DND-41 (cell line): ENCODE measurements around the gene RGR.

Experiments
- ATAC-seq: fragments of 200-7000 bp; cut with Tn5 transposase; 3 replicates; pipeline ENCODE4 v1.9.1; 2021; ENCODE audit warnings: low read depth; ENCODE audit not compliant: insufficient read depth
- DNase-seq: peaks from one replicate; pipeline ENCODE4 v3.0.0-alpha.2; 2020
- H2AFZ ChIP-seq: 2 replicates; pipeline ENCODE4 v1.6.0; 2012; ENCODE audit warnings: low read depth, low read length
- H3K27ac ChIP-seq: 2 replicates; pipeline ENCODE4 v1.5.1; 2012; ENCODE audit warnings: low read length, inconsistent platforms
- H3K27me3 ChIP-seq: fragments of 200-600 bp; sonication (generic); 2 replicates; pipeline ENCODE4 v1.6.0; 2012; ENCODE audit warnings: low read length, mild to moderate bottlenecking, inconsistent platforms; ENCODE audit not compliant: insufficient read depth, poor library complexity
- H3K36me3 ChIP-seq: 2 replicates; pipeline ENCODE4 v1.5.1; 2012; ENCODE audit warnings: low read length, inconsistent platforms; ENCODE audit not compliant: insufficient read depth
- H3K4me1 ChIP-seq: 2 replicates; pipeline ENCODE4 v1.5.1; 2012; ENCODE audit warnings: mild to moderate bottlenecking, low read length; ENCODE audit not compliant: insufficient read depth
- H3K4me2 ChIP-seq: 2 replicates; pipeline ENCODE4 v1.6.0; 2012; ENCODE audit warnings: mild to moderate bottlenecking, moderate library complexity, low read length, inconsistent platforms; ENCODE audit not compliant: insufficient read depth
- H3K4me3 ChIP-seq, 2 experiments: fragments of 200-600 bp in 1 of 2; shearing (Covaris generic) in 1 of 2; 2 replicates each; pipeline ENCODE4 v1.5.1; 2012 to 2016; ENCODE audit warnings: inconsistent platforms in 2 of 2, low read length in 2 of 2, mild to moderate bottlenecking in 2 of 2, low read depth in 1 of 2, moderate library complexity in 1 of 2
- H3K79me2 ChIP-seq: 2 replicates; pipeline ENCODE4 v1.6.0; 2012; ENCODE audit warnings: low read length, inconsistent platforms; ENCODE audit not compliant: insufficient read depth
- H3K9ac ChIP-seq: 2 replicates; pipeline ENCODE4 v1.6.0; 2012; ENCODE audit warnings: low read depth, mild to moderate bottlenecking, inconsistent platforms, low read length, moderate library complexity
- H3K9me3 ChIP-seq: 2 replicates; pipeline ENCODE4 v1.5.1; 2012; ENCODE audit warnings: low read length, moderate library complexity, mild to moderate bottlenecking, inconsistent platforms; ENCODE audit not compliant: insufficient read depth, severe bottlenecking
- H4K20me1 ChIP-seq: 2 replicates; pipeline ENCODE4 v1.6.0; 2012; ENCODE audit warnings: low read length; ENCODE audit not compliant: insufficient read depth
- CTCF ChIP-seq: IDR thresholded peaks from 2 replicates; pipeline ENCODE4 v1.5.1; 2012; ENCODE audit warnings: borderline replicate concordance, low read length, moderate library complexity, mild to moderate bottlenecking; ENCODE audit not compliant: poor library complexity, severe bottlenecking; ENCODE audit errors: extremely low read depth
- EZH2 ChIP-seq: IDR thresholded peaks from 3 replicates; pipeline ENCODE4 v1.6.1; 2012; ENCODE audit warnings: borderline replicate concordance, low read depth, mild to moderate bottlenecking, moderate library complexity, low read length, inconsistent platforms; ENCODE audit not compliant: severe bottlenecking

The RGR gene

DNA sequence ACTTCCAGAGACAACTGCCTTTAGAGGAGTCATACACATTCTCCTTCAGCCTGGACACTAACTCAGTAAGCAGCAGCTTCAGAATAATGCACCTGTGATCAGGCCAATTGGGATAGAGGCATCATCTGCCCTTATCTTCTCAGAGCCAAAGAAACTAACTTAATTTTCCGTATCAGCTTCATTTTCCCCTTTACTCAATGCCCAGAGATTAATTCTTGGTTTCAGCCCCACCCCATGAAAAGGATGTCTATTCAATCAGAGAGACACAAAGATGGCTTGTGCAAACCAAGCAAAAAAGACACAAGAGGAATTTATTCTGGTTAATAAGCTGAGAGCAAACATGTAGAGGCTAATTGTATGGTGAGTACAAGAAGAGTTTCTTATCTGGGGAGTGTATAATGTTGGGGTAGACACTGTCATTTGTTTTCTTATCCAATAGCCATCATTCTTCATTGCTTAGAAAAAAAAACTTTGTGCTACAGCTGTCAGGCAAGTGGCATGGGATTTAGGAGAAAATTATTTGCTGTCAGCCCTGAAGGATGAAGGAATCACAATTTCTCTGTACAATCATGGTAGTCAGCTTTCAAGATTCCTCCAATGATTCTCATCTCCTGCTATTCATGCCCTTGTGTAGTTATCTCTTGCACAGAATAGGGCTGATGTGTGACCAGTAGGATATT is 44.8 kb downstream of the RGR start:
- Histone ChIP-seq H3K4me1 (peaks cover 17% of the 10 kb centered on the region), H3K4me3 (no peak overlapping the region), H3K27me3 (no peaks in the 10 kb centered on the region), H3K36me3 (no peaks in the 10 kb centered on the region), H3K9me3 (no peaks in the 10 kb centered on the region), H3K27ac (no peak overlapping the region), H4K20me1 (peaks cover 3% of the 10 kb centered on the region; the same call in 1 of the 2 replicates), H2AFZ (no peak overlapping the region), H3K4me2 (no peak overlapping the region), H3K79me2 (no peaks in the 10 kb centered on the region), H3K9ac (no peak overlapping the region)
- no peak for ATAC-seq
- no peak for DNase-seq
- TF ChIP-seq EZH2 (no peak), CTCF (no peak)

GRCh38 chr10:84290235-84290634 is 45.4 kb downstream of the RGR start:
- DNase-seq (no peak), ATAC-seq (no peak)
- TF ChIP-seq EZH2 = no peak
- no peak for TF ChIP-seq CTCF
- Histone ChIP-seq H3K9me3 (no peaks in the 10 kb centered on the region), H3K4me3 (no peak overlapping the region), H2AFZ (no peak overlapping the region), H3K9ac (no peak overlapping the region), H3K4me1 (peaks cover 22% of the 10 kb centered on the region), H3K79me2 (no peaks in the 10 kb centered on the region), H3K27me3 (no peaks in the 10 kb centered on the region), H3K36me3 (no peaks in the 10 kb centered on the region), H3K4me2 (no peak overlapping the region), H3K27ac (no peak overlapping the region), H4K20me1 (peaks cover 3% of the 10 kb centered on the region; the same call in 1 of the 2 replicates)

DNA sequence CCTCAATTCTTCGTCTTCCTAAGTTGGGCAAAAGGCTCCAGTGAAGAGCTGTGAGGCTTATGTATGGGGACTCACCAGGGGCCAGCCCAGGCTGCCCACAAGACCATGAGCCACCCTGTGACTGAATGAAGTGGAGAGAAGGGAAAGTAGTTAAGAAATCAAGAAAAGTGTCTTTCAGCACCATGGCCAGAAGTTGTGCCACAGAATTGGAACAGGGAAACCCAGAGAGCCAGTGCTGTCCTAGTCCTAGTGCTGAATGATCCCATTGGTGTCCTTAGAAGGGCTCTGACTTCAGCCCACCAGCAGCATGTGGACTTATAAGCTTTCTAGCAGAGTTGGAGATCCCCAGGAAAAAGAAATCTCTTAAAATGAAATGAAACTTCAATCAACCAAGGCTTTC is 46.5 kb downstream of the RGR start:
- DNase-seq = peak; percentile 71
- TF ChIP-seq EZH2 (no peak), CTCF (no peak)
- ATAC-seq = peak; percentile 57

DNA sequence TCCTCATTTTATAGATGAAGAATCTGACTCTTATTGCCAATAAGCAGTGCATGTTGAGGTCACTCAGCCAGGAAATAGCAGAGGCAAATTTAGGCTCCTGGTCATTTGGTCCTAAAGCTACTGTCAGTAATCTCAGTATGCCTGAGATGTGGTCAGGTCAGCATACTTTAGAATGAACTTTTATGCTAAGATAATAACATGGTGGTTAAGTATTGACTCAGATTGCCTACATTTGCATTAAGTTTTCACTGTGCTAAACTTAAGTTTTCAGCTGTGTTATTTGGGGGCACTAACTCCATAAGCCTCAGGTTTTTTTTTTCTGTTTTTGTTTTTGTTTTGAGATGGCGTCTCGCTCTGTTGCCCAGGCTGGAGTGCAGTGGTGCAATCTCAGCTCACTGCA is 47.6 kb downstream of the RGR start:
- H2AFZ ChIP-seq = no peak overlapping the region
- no peak overlapping the region for H3K4me3 ChIP-seq
- DNase-seq (no peak), ATAC-seq (no peak)
- H3K36me3 ChIP-seq = no peaks in the 10 kb centered on the region
- no peaks in the 10 kb centered on the region for H3K79me2 ChIP-seq
- no peak overlapping the region for H3K27ac ChIP-seq
- peaks cover 29% of the 10 kb centered on the region for H3K4me1 ChIP-seq
- H3K9ac ChIP-seq = no peak overlapping the region
- H3K27me3 ChIP-seq = no peaks in the 10 kb centered on the region
- H3K4me2 ChIP-seq = no peak overlapping the region
- peaks cover 3% of the 10 kb centered on the region; the same call in 1 of the 2 replicates for H4K20me1 ChIP-seq
- TF ChIP-seq CTCF = no peak
- no peaks in the 10 kb centered on the region for H3K9me3 ChIP-seq

More for the DNA sequence above, 46.5 kb downstream of the RGR start:
- no peaks in the 10 kb centered on the region for H3K36me3 ChIP-seq
- peaks cover 3% of the 10 kb centered on the region; the same call in 1 of the 2 replicates for H4K20me1 ChIP-seq
- no peak overlapping the region for H2AFZ ChIP-seq
- no peak overlapping the region for H3K4me3 ChIP-seq
- no peak overlapping the region for H3K27ac ChIP-seq
- H3K4me1 ChIP-seq = peaks cover 25% of the 10 kb centered on the region
- no peaks in the 10 kb centered on the region for H3K9me3 ChIP-seq
- no peak overlapping the region for H3K9ac ChIP-seq
- no peaks in the 10 kb centered on the region for H3K79me2 ChIP-seq
- no peak overlapping the region for H3K4me2 ChIP-seq
- H3K27me3 ChIP-seq = no peaks in the 10 kb centered on the region
